MCF 10A (cell line): ENCODE data around the gene TATDN3. TPM values are rescaled to one million over a fixed set of nuclear protein-coding genes. Genes with fewer than 3 reads are reported as not detected.
A peak's percentile ranks its signal among the peaks of the same experiment; 100 is the strongest.

ENCODE experiments used
- BruUV-seq: library from RNA; stranded (reverse); fragments of 400-500 nt; replicated peaks from 2 replicates; lab custom pipeline; 2021; lab: Mats Ljungman, UMichigan
- CTCF ChIA-PET: fragments of 300-600 bp; sonication (Branson Sonifier 250); formaldehyde crosslinking; extraction: SDS; loops from one replicate; lab custom pipeline; 2021; ENCODE audit warnings: antibody characterized with exemption, inconsistent platforms; lab: Yijun Ruan, JAX
- POLR2A ChIA-PET: fragments of 300-600, 350-650 bp; sonication (Branson Sonifier 250); formaldehyde crosslinking; extraction: SDS; loops from one replicate; lab custom pipeline; 2020; ENCODE audit warnings: antibody characterized with exemption, inconsistent platforms; lab: Yijun Ruan, JAX
- DNase-seq: peaks from one replicate; pipeline ENCODE4 v3.0.0-alpha.2; 2018; ENCODE audit not compliant: unreplicated experiment
- H3K27ac Mint-ChIP-seq: one replicate; pipeline ENCODE4 v1.8.0; 2022; ENCODE audit warnings: mild to moderate bottlenecking, low read depth, mixed read lengths; ENCODE audit not compliant: unreplicated experiment
- H3K27me3 Mint-ChIP-seq: one replicate; pipeline ENCODE4 v1.8.0; 2022; ENCODE audit warnings: mixed read lengths; ENCODE audit not compliant: insufficient read depth, unreplicated experiment
- H3K36me3 Mint-ChIP-seq: one replicate; pipeline ENCODE4 v1.8.0; 2022; ENCODE audit warnings: mild to moderate bottlenecking, moderate library complexity, mixed read lengths; ENCODE audit not compliant: insufficient read depth, unreplicated experiment
- H3K4me1 Mint-ChIP-seq: one replicate; pipeline ENCODE4 v1.8.0; 2022; ENCODE audit warnings: mixed read lengths; ENCODE audit not compliant: insufficient read depth, unreplicated experiment
- H3K4me3 Mint-ChIP-seq: one replicate; pipeline ENCODE4 v1.8.0; 2022; ENCODE audit warnings: mild to moderate bottlenecking, moderate library complexity, mixed read lengths; ENCODE audit not compliant: unreplicated experiment
- H3K9me3 Mint-ChIP-seq: one replicate; pipeline ENCODE4 v1.8.0; 2022; ENCODE audit warnings: mixed read lengths; ENCODE audit not compliant: unreplicated experiment
- CTCF ChIP-seq: fragments of 200-600 bp; IDR thresholded peaks from one replicate; pipeline ENCODE4 v1.8.0; 2022; ENCODE audit warnings: antibody characterized with exemption, mild to moderate bottlenecking; ENCODE audit not compliant: unreplicated experiment
- intact Hi-C: fragments of 100-400 bp; cut with micrococcal nuclease; formaldehyde crosslinking; loops from 2 replicates; pipeline ENCODE4 v1.14.1; 2022
- total RNA-seq: library from RNA; stranded (reverse); gene quantifications from 2 replicates; pipeline ENCODE4 v1.2.3, GENCODE V29; 2022

TATDN3 gene
- total RNA-seq, 1 experiment from 2014 or later = 31.5 TPM

- ChIA-PET CTCF (interaction anchor here (0.6 to 1.6 kb wide), 11 partner anchors 9 to 581 kb away, joined by 3 to 10 read pairs (median 4); no protein-coding TSS in a partner anchor), POLR2A (interaction anchor here (0.6 to 5.5 kb wide), 73 partner anchors 10 to 1610 kb away, joined by 3 to 134 read pairs (median 4); partner anchors contain the start of genes ANGEL2, ATF3, DTL and INTS7)
- H3K36me3 Mint-ChIP-seq = peaks cover 7% of the 10 kb centered on the region
- H3K27ac Mint-ChIP-seq = peak within 1 kb of the TSS; percentile 99
- H3K4me3 Mint-ChIP-seq = no peak within 1 kb of the TSS
- no peaks in the 10 kb centered on the region for H3K27me3 Mint-ChIP-seq
- peak; percentile 100 for DNase-seq
- TF ChIP-seq CTCF = no peak
- intact Hi-C loops = loop anchor here (1.0 to 5.0 kb wide), 3 partner anchors 67 to 381 kb away; partner anchors contain the start of genes NSL1 and TATDN3
- no peaks in the 10 kb centered on the region for H3K9me3 Mint-ChIP-seq
- H3K4me1 Mint-ChIP-seq = peaks cover 11% of the 10 kb centered on the region
- no TSS peak for BruUV-seq
These were observed 66.3 kb downstream of the TATDN3 start, which contains the start of gene FLVCR1 for GRCh38 chr1:212857992-212858460. Gene FLVCR1 (plus strand): TSS chr1:212858275. CDS start chr1:212858453, 178 bp downstream.

DNA sequence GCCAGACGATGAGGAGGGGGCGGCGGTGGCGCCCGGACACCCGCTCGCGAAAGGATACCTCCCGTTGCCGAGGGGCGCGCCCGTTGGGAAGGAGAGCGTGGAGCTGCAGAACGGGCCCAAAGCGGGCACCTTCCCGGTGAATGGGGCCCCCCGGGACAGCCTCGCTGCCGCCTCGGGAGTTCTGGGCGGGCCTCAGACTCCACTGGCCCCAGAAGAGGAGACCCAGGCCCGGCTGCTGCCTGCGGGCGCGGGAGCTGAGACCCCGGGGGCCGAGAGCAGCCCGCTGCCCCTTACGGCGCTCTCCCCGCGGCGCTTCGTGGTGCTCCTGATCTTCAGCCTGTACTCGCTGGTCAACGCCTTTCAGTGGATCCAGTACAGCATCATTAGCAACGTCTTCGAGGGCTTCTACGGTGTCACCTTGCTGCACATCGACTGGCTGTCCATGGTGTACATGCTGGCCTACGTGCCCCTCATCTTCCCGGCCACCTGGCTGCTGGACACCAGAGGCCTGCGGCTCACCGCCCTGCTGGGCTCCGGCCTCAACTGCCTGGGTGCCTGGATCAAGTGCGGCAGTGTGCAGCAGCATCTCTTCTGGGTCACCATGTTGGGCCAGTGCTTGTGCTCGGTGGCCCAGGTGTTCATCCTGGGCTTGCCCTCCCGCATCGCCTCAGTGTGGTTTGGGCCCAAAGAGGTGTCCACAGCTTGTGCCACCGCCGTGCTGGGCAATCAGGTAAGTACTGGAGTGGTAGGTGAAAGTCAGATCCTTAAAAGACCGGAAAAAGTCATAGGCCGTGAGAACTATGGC is 67.0 kb downstream of the TATDN3 start:
- H3K36me3 Mint-ChIP-seq = peaks cover 9% of the 10 kb centered on the region
- POLR2A ChIA-PET = interaction anchor here (0.6 to 5.5 kb wide), 53 partner anchors 10 to 1609 kb away, joined by 3 to 134 read pairs (median 5); partner anchors contain the start of genes ANGEL2, ATF3, DTL and INTS7
- DNase-seq = peak; percentile 64
- no peak for TF ChIP-seq CTCF
- peak overlapping the region; percentile 99 for H3K27ac Mint-ChIP-seq
- CTCF ChIA-PET = interaction anchor here (0.6 to 1.6 kb wide), 8 partner anchors 8 to 137 kb away, joined by 3 to 10 read pairs (median 5); no protein-coding TSS in a partner anchor
- TSS peak; percentile 23 for BruUV-seq
- peaks cover 11% of the 10 kb centered on the region for H3K4me1 Mint-ChIP-seq
- no peaks in the 10 kb centered on the region for H3K27me3 Mint-ChIP-seq
- no peaks in the 10 kb centered on the region for H3K9me3 Mint-ChIP-seq
- intact Hi-C loops = loop anchor here (5.0 kb wide), 1 partner anchor 381 kb away; no protein-coding TSS in a partner anchor
- H3K4me3 Mint-ChIP-seq = no peak overlapping the region

DNA sequence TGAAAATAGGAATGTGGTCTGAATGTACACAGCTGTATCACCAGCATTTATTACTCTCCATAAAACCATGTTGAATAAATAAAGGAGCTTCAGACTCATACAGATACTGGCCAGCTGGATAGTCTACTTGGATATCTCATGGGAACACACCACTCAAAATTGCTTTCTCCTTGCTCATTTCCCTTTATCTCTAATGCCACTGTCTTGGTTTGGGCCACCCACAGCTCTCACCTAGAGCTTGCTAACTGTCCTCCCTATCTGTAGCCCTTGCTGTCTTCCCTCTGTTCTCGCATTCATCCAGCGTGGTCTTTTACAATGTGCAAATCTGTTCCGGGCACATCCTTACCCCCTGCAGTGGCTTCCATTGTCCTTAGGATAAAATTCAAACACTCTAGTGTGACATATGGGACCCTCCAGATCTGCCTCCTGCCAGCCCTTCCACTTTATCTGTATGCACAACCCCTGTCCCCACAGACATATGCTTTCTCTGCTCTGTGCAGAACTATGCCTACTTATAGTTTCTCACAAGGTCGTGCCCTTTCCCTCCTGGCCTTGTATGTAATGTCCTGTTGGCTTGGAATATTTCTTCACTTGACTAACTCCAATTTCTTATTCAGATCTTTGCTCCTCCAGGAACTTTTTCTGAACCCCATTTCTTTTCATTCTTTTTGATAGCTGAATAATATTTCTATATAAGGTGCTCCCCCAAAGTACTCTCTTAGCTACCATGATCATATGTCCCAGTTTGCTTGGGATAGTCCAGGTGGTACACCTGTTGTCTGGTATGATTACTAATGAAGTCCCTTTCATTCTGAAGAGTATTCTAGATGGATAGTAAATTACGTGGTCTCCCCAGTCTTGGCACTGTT is 69.3 kb downstream of the TATDN3 start:
- POLR2A ChIA-PET = interaction anchor here (0.5 to 5.5 kb wide), 13 partner anchors 7 to 391 kb away, joined by 3 to 134 read pairs (median 4); partner anchors contain the start of genes ATF3, NSL1 and TATDN3

More for the DNA sequence above, 69.3 kb downstream of the TATDN3 start:
- Mint-ChIP-seq H3K9me3 (no peaks in the 10 kb centered on the region), H3K27ac (no peak overlapping the region), H3K36me3 (peaks cover 31% of the 10 kb centered on the region), H3K4me3 (no peak overlapping the region), H3K27me3 (no peaks in the 10 kb centered on the region), H3K4me1 (peaks cover 12% of the 10 kb centered on the region)
- CTCF ChIA-PET = interaction anchor here (0.6 to 3.4 kb wide), 12 partner anchors 11 to 1093 kb away, joined by 3 to 13 read pairs (median 4); partner anchors contain the start of genes NSL1 and TATDN3
- DNase-seq = peak; percentile 17
- TF ChIP-seq CTCF = no peak
- intact Hi-C loops = no loop called here
- no TSS peak for BruUV-seq
